ENCODE measurements around the gene TBC1D14.
A peak's percentile ranks its signal among the peaks of the same experiment; 100 is the strongest.

The TBC1D14 gene

GRCh38 chr4:6912441-6912840 lies 2.8 kb downstream of the TBC1D14 start:
- no peak for TF ChIP-seq ZFX (IDR thresholded peaks at IDR 0.05)
- TF ChIP-seq CTCF (conservative IDR thresholded peaks at IDR 0.05) = no peak

GRCh38 chr4:6913350-6913905 lies 3.8 kb downstream of the TBC1D14 start:
- TF ChIP-seq CTCF (conservative IDR thresholded peaks at IDR 0.05) (no peak), ZFX (IDR thresholded peaks at IDR 0.05) (no peak)
- no peak overlapping the region for H3K27ac ChIP-seq

More at GRCh38 chr4:6912441-6912840, 2.8 kb downstream of the TBC1D14 start:
- H3K27ac ChIP-seq = no peak overlapping the region

DNA sequence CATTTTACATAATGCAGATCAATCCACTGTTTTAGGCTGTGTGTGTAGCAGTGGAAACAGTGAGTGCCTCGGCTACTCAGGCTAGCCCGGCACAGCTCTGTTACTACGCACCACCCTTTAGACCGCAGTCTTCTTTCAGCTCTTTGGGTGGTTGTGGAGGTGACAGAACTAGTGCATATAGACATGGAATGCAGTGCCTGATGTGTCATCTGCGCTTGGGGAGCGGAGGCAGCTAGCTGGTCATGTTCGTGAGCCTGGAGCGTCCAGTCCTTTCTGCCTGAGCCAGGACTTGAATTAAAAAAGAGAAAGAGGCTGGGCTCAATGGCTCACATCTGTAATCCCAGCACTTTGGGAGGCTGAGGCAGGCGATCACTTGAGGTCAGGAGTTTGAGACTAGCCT lies 4.8 kb downstream of the TBC1D14 start:
- no peak overlapping the region for H3K27ac ChIP-seq

DNA sequence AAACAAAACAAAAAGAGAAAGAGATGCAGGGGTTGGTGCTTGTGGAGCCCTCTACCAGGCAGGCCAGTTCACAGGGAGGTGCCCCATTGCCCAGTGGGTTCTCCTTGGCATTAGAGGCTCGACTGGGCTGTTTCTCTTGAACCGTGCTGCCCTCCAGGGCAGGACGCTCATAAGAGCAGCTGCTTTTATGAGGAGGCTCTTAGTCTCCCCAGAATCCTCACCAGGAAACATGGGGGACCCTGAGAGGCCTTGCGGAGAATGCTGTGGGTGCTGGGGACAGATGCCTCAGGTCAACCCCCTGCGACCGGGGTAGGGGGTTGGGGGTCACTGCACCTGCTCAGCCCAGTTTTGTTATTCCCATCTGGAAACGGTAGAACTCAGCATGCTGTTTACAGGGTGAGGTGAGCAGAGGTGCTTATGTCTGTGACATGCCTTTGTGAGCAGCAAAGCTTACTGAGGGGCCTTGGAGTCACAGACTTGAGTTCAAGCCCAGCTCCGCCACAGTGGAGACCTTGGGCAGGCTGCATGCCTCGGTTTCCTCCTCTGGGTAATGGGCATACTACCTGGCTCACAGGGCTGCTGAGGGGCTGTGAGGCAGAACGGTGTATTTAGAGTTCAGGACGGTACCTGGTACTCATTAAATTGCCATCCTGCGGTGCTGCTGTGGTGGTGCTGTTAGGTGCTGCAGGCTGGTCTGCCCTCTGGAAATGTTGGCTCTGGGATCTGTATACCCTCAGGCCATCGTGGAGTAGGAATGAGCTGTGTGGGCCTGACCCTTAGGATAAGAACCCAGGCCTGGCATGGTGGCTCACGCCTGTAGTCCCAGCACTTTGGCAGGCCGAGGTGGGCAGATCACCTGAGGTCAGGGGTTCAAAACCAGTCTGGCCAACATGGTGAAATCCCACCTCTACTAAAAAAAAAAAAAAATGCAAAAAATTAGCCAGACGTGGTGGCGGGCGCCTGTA lies 5.7 kb downstream of the TBC1D14 start:
- TF ChIP-seq CTCF (conservative IDR thresholded peaks at IDR 0.05) (no peak), ZFX (IDR thresholded peaks at IDR 0.05) (no peak)
- peak overlapping the region; percentile 70 for H3K27ac ChIP-seq

More for the DNA sequence above, 4.8 kb downstream of the TBC1D14 start:
- TF ChIP-seq ZFX (IDR thresholded peaks at IDR 0.05) (no peak), CTCF (conservative IDR thresholded peaks at IDR 0.05) (no peak)

DNA sequence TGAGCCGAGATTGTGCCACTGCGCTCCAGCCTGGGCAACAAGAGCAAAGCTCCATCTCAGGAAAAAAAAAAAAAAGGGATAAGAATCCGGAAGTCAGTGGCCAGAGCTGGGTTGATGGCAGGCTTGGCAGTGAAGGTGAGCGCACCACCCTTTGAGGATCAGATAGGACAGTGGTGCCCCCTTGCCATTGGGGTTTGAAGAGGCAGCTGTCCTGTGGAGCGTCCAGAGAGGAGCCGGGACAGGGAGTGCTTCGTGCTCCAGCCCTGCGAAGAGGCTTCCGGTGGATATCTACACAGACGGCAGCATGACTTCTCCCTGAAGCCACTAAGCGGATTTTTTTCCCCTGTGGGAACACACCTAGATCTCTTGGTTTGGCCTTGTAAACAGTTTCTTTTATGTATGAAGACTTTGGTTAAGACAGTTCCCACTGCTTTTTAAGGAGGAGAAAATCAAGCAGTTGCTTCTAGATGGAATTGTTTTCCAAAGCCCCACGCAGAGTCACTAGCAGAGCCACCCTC lies 6.5 kb downstream of the TBC1D14 start:
- TF ChIP-seq CTCF (conservative IDR thresholded peaks at IDR 0.05) (no peak), ZFX (IDR thresholded peaks at IDR 0.05) (no peak)
- peak overlapping the region; percentile 70 for H3K27ac ChIP-seq

DNA sequence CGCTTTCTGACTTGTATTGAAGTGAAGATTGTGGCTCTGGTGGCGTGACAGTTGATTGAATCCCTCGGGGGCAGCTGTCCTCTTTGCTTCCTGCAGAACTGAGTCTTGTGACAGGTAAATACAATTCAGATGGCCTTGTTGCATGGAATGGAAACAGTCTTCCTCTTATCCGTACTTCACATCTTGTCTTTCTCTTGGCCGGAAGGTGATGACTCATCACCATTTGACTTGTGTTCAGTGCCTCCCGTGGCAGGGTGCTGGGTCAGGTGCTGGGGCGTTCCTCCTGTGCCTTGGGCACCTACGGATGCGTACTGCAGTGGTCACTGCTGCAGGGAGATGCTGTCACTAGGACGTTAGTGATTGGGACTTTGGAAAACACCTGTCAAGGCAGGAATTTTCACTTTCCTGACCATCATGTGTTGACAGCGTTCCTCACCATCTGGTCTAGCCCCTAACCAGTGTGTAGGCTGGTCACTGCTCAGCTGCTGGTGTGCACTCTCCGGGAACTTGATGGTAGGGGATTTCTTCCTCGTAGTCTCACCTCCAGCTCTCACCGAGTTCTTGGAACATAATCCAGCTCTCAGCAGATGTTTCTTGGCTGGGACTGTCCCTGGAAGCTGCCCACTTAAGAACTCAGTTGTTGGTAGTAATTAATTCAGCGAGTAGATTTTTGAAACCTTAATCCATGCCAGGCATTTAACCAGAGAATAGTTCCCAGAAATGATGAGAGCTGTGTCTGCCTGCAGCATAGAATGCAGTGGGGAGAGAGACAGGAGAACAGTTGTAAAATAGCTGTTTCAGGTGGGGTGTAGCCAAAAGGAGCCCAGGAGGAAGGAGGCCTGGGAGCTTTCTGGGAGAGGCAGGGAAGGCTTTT lies 7.2 kb downstream of the TBC1D14 start:
- TF ChIP-seq ZFX (IDR thresholded peaks at IDR 0.05) (no peak), CTCF (conservative IDR thresholded peaks at IDR 0.05) (no peak)

More for the DNA sequence above, 7.2 kb downstream of the TBC1D14 start:
- peak overlapping the region; percentile 70 for H3K27ac ChIP-seq
